Right cardiac atrium (tissue), 5 donors: Measurements from ENCODE around the gene C11orf91. TPM values are rescaled to one million over a fixed set of nuclear protein-coding genes. Genes with fewer than 3 reads are reported as not detected.
"Not testable (repeated sequence)": the region's sequence is repeated elsewhere in the genome, so short reads cannot be mapped to it uniquely, and the experiment has no call there.

ENCODE experiments used
- ATAC-seq, 2 donors: fragments of 200-7000 bp; cut with Tn5 transposase; one replicate each; pipeline versions ENCODE4 v1.8.0 to v1.9.1; 2020; ENCODE audit warnings: moderate library complexity in 2 of 2, mild to moderate bottlenecking in 1 of 2
- DNase-seq, 3 donors: peaks; one replicate each; pipeline ENCODE4 v3.0.0-alpha.2; 2020
- H3K27ac ChIP-seq: one replicate; pipeline ENCODE4 v1.5.1; 2013; ENCODE audit warnings: mild to moderate bottlenecking, low read length, control low read depth, moderate library complexity
- H3K27me3 ChIP-seq: one replicate; pipeline ENCODE4 v1.6.1; 2013; ENCODE audit not compliant: control insufficient read depth, insufficient read depth
- H3K4me1 ChIP-seq: one replicate; pipeline ENCODE4 v1.6.1; 2013; ENCODE audit warnings: low read length; ENCODE audit not compliant: control insufficient read depth, insufficient read depth
- H3K4me3 ChIP-seq: one replicate; pipeline ENCODE4 v1.5.1; 2013; ENCODE audit warnings: low read length, control low read depth
- H3K9me3 ChIP-seq: one replicate; pipeline ENCODE4 v1.6.1; 2013; ENCODE audit warnings: low read length; ENCODE audit not compliant: control insufficient read depth
- WGBS: extraction: QIAGEN DNeasy Blood & Tissue Kit; methylation state at CpG from one replicate; pipeline ENCODE4 v1.1.7; 2013; 5-methylcytosine and 5-hydroxymethylcytosine counted together
- intact Hi-C, 4 donors: fragments of 100-400 bp; cut with DNase I; formaldehyde crosslinking; loops; one replicate each; pipeline versions ENCODE4 v1.11.0 to v1.14.0; 2022 to 2023
- polyA plus RNA-seq: library from polyadenylated mRNA; stranded (reverse); fragments of 200-250 nt; gene quantifications from one replicate; pipeline ENCODE4 v1.2.3, GENCODE V29; 2013
- total RNA-seq, 4 donors: library from RNA; stranded (reverse); fragmentation: NEBNext Ultra II Directional; extraction: Animal tissue kit (Norgen Biotek cat#: 25700); gene quantifications; one replicate each; pipeline ENCODE4 v1.2.1, GENCODE V29; 2021
- donor health status: healthy with polysubstance abuse.
- donor health status: DM: no; HTN: yes; CAD: no.
- donor health status: DM: no; HTN: no; CAD: no.
- donor health status: DM: no; HTN: yes; CAD: no; lungs with severe emphysema.
- donor health status: DM: yes; HTN: yes; CAD: no.

The C11orf91 gene
- total and polyA plus RNA-seq, 5 donors: 1.9 TPM; not detected in 4

- no peaks in the 10 kb centered on the region for H3K27me3 ChIP-seq
- H3K4me1 ChIP-seq: no peaks in the 10 kb centered on the region
- no peak overlapping the region for H3K4me3 ChIP-seq
- H3K27ac ChIP-seq: no peak overlapping the region
- DNase-seq (no peak), ATAC-seq (no peak)
- 97% methylated on average over 6 of the region's 6 CpGs for WGBS
- intact Hi-C loops: no loop called here
- no peaks in the 10 kb centered on the region for H3K9me3 ChIP-seq
Observed at GRCh38 chr11:33668951-33669596, 31.6 kb downstream of the C11orf91 start.

- intact Hi-C loops: no loop called here
- Histone ChIP-seq H3K27ac (no peak overlapping the region), H3K9me3 (no peaks in the 10 kb centered on the region), H3K4me3 (no peak overlapping the region), H3K4me1 (no peaks in the 10 kb centered on the region), H3K27me3 (no peaks in the 10 kb centered on the region)
- DNase-seq: no peak
- 82% methylated on average over 6 of the region's 6 CpGs for WGBS
- ATAC-seq: no peak
Observed at GRCh38 chr11:33668468-33668825, 32.2 kb downstream of the C11orf91 start.

- H3K4me3 ChIP-seq: no peak overlapping the region
- H3K4me1 ChIP-seq: no peaks in the 10 kb centered on the region
- intact Hi-C loops: no loop called here
- no peak overlapping the region for H3K27ac ChIP-seq
- H3K27me3 ChIP-seq: no peaks in the 10 kb centered on the region
- ATAC-seq (no peak), DNase-seq (no peak)
- WGBS: 89% methylated on average over 18 of the region's 18 CpGs
- H3K9me3 ChIP-seq: no peaks in the 10 kb centered on the region
Observed at GRCh38 chr11:33667819-33668467, 32.7 kb downstream of the C11orf91 start.

- Histone ChIP-seq H3K9me3 (no peaks in the 10 kb centered on the region), H3K4me3 (no peak overlapping the region), H3K27ac (no peak overlapping the region), H3K27me3 (no peaks in the 10 kb centered on the region), H3K4me1 (no peaks in the 10 kb centered on the region)
- DNase-seq (no peak), ATAC-seq (peak in 1 of 2 donors; percentile 14)
- 90% methylated on average over 6 of the region's 6 CpGs for WGBS
- intact Hi-C loops: no loop called here
Observed at GRCh38 chr11:33665350-33666106, 35.1 kb downstream of the C11orf91 start.

GRCh38 chr11:33664827-33665226 is 35.8 kb downstream of the C11orf91 start:
- Histone ChIP-seq H3K9me3 (no peaks in the 10 kb centered on the region), H3K27me3 (no peaks in the 10 kb centered on the region), H3K4me3 (no peak overlapping the region), H3K4me1 (no peaks in the 10 kb centered on the region), H3K27ac (no peak overlapping the region)
- ATAC-seq (no peak), DNase-seq (no peak)
- WGBS: 80% methylated on average over 4 of the region's 4 CpGs
- intact Hi-C loops: no loop called here

- Histone ChIP-seq H3K27me3 (no peaks in the 10 kb centered on the region), H3K9me3 (no peaks in the 10 kb centered on the region), H3K4me1 (no peaks in the 10 kb centered on the region), H3K4me3 (no peak overlapping the region), H3K27ac (no peak overlapping the region)
- WGBS: 92% methylated on average over 6 of the region's 6 CpGs
- DNase-seq (no peak), ATAC-seq (no peak)
- intact Hi-C loops: no loop called here
Observed at GRCh38 chr11:33664166-33664565, 36.5 kb downstream of the C11orf91 start.

GRCh38 chr11:33663121-33663520 is 37.5 kb downstream of the C11orf91 start:
- no peaks in the 10 kb centered on the region for H3K9me3 ChIP-seq
- intact Hi-C loops: no loop called here
- no peak overlapping the region for H3K4me3 ChIP-seq
- H3K27me3 ChIP-seq: no peaks in the 10 kb centered on the region
- ATAC-seq (no peak), DNase-seq (no peak)
- H3K4me1 ChIP-seq: no peaks in the 10 kb centered on the region
- H3K27ac ChIP-seq: no peak overlapping the region

GRCh38 chr11:33661526-33661925 is 39.1 kb downstream of the C11orf91 start:
- H3K4me1 ChIP-seq, H3K27me3 ChIP-seq, ATAC-seq, H3K9me3 ChIP-seq, H3K27ac ChIP-seq, H3K4me3 ChIP-seq, intact Hi-C loops, DNase-seq: not testable (repeated sequence)
- 85% methylated on average over 7 of the region's 7 CpGs for WGBS

- no peak overlapping the region for H3K27ac ChIP-seq
- H3K9me3 ChIP-seq: no peaks in the 10 kb centered on the region
- H3K4me3 ChIP-seq: no peak overlapping the region
- intact Hi-C loops: no loop called here
- DNase-seq (no peak), ATAC-seq (no peak)
- no peaks in the 10 kb centered on the region for H3K27me3 ChIP-seq
- 89% methylated on average over 4 of the region's 4 CpGs for WGBS
- no peaks in the 10 kb centered on the region for H3K4me1 ChIP-seq
Observed at GRCh38 chr11:33660962-33661361, 39.7 kb downstream of the C11orf91 start.

GRCh38 chr11:33659370-33660139 is 41.1 kb downstream of the C11orf91 start:
- Histone ChIP-seq H3K4me3 (no peak overlapping the region), H3K27ac (no peak overlapping the region), H3K27me3 (no peaks in the 10 kb centered on the region), H3K9me3 (no peaks in the 10 kb centered on the region), H3K4me1 (no peaks in the 10 kb centered on the region)
- 83% methylated on average over 5 of the region's 5 CpGs for WGBS
- ATAC-seq (peak in 1 of 2 donors; percentile 19), DNase-seq (no peak)
- intact Hi-C loops: no loop called here
